Measurements from ENCODE around the gene PAX7. TPM values are rescaled to one million over a fixed set of nuclear protein-coding genes. Genes with fewer than 3 reads are reported as not detected.

The PAX7 gene
- polyA plus RNA-seq, 1 donor from 2014 or later: not detected

GRCh38 chr1:18783705-18784481 lies 153.2 kb downstream of the PAX7 start:
- H3K9me3 ChIP-seq (ENCODE audit: low read length): no peaks in the 10 kb centered on the region
- no peak for TF ChIP-seq CTCF (IDR thresholded peaks at IDR 0.05; ENCODE audit: poor library complexity, severe bottlenecking)
- H3K36me3 ChIP-seq (ENCODE audit: insufficient read depth, low read length): no peaks in the 10 kb centered on the region
- no peak overlapping the region for H3K27ac ChIP-seq (ENCODE audit: low read length)
- no peaks in the 10 kb centered on the region for H4K20me1 ChIP-seq (ENCODE audit: insufficient read depth)
- H3K9ac ChIP-seq (ENCODE audit: low read length): no peak overlapping the region
- H3K27me3 ChIP-seq (ENCODE audit: insufficient read depth, low read depth, low read length): no peaks in the 10 kb centered on the region
- no peak overlapping the region for H3K4me3 ChIP-seq (ENCODE audit: low read length)
- H3K4me2 ChIP-seq (ENCODE audit: low read length): no peak overlapping the region
- no peaks in the 10 kb centered on the region for H3K9me2 ChIP-seq (ENCODE audit: insufficient read depth, low read length)
- H2AFZ ChIP-seq (ENCODE audit: low read depth, low read length): no peak overlapping the region
- H3F3A ChIP-seq (ENCODE audit: insufficient read depth, low read length, poor library complexity, severe bottlenecking): no peaks in the 10 kb centered on the region
- no peaks in the 10 kb centered on the region for H3K79me2 ChIP-seq (replicated peaks; ENCODE audit: insufficient read depth, low read length)

- Histone ChIP-seq H3K27me3 (ENCODE audit: insufficient read depth, low read depth, low read length) (no peaks in the 10 kb centered on the region), H4K20me1 (ENCODE audit: insufficient read depth) (no peaks in the 10 kb centered on the region), H3K4me2 (ENCODE audit: low read length) (no peak overlapping the region), H3K36me3 (ENCODE audit: insufficient read depth, low read length) (no peaks in the 10 kb centered on the region), H3K9me2 (ENCODE audit: insufficient read depth, low read length) (no peaks in the 10 kb centered on the region), H2AFZ (ENCODE audit: low read depth, low read length) (no peak overlapping the region), H3K4me3 (ENCODE audit: low read length) (no peak overlapping the region), H3F3A (ENCODE audit: insufficient read depth, low read length, poor library complexity, severe bottlenecking) (no peaks in the 10 kb centered on the region), H3K27ac (ENCODE audit: low read length) (no peak overlapping the region), H3K9ac (ENCODE audit: low read length) (no peak overlapping the region), H3K9me3 (ENCODE audit: low read length) (no peaks in the 10 kb centered on the region), H3K79me2 (replicated peaks; ENCODE audit: insufficient read depth, low read length) (no peaks in the 10 kb centered on the region)
- TF ChIP-seq TAF1 (IDR thresholded peaks at IDR 0.05; ENCODE audit: low read depth) (no peak), RAD21 (conservative IDR thresholded peaks at IDR 0.05) (no peak), EZH2 (IDR thresholded peaks at IDR 0.05; ENCODE audit: borderline replicate concordance, insufficient read depth, low read length, poor library complexity, severe bottlenecking) (no peak), EP300 (conservative IDR thresholded peaks at IDR 0.05; ENCODE audit: poor library complexity, severe bottlenecking) (no peak), SMC3 (conservative IDR thresholded peaks at IDR 0.05; ENCODE audit: poor library complexity) (no peak), MXI1 (conservative IDR thresholded peaks at IDR 0.05; ENCODE audit: poor library complexity, severe bottlenecking) (no peak), CTCF (IDR thresholded peaks at IDR 0.05; ENCODE audit: poor library complexity, severe bottlenecking) (no peak), POLR2AphosphoS5 (IDR thresholded peaks at IDR 0.05) (no peak), REST (IDR thresholded peaks at IDR 0.05; ENCODE audit: borderline replicate concordance) (no peak)
Measured at GRCh38 chr1:18784482-18784831, 153.8 kb downstream of the PAX7 start.
